PC-9 (cell line): ENCODE data around the gene HIVEP2. TPM values are rescaled to one million over a fixed set of nuclear protein-coding genes. Genes with fewer than 3 reads are reported as not detected.

Experiments used
- BruUV-seq: library from RNA; stranded (reverse); fragments of 400-500 nt; replicated peaks from 2 replicates; lab custom pipeline; 2021; lab: Mats Ljungman, UMichigan
- CTCF ChIA-PET: fragments of 300-600 bp; sonication (Branson Sonifier 250); formaldehyde crosslinking; loops from one replicate; lab custom pipeline; 2022; ENCODE audit warnings: antibody characterized with exemption; lab: Charles Lee
- POLR2A ChIA-PET: fragments of 300-600 bp; sonication (Branson Sonifier 250); formaldehyde crosslinking; loops from one replicate; lab custom pipeline; 2022; ENCODE audit warnings: antibody characterized with exemption; ENCODE audit not compliant: unreplicated experiment; lab: Charles Lee
- DNase-seq, 2 experiments: peaks; one replicate each; pipeline versions ENCODE4 v3.0.0 to v3.0.0-alpha.2; 2015 to 2022; ENCODE audit warnings: mixed read lengths in 1 of 2
- H2AFZ ChIP-seq: fragments of 200-600 bp; sonication (generic); 2 replicates; pipeline ENCODE4 v1.8.1; 2017; ENCODE audit warnings: antibody characterized with exemption
- H3F3A ChIP-seq: fragments of 200-600 bp; sonication (generic); 2 replicates; pipeline ENCODE4 v1.8.1; 2017; ENCODE audit warnings: antibody characterized with exemption, mild to moderate bottlenecking, low read depth; ENCODE audit not compliant: insufficient read depth
- H3K27ac ChIP-seq: fragments of 200-600 bp; sonication (generic); 2 replicates; pipeline ENCODE4 v1.6.1; 2016; ENCODE audit warnings: mixed run types
- H3K27me3 ChIP-seq: fragments of 200-600 bp; sonication (generic); 2 replicates; pipeline ENCODE4 v1.6.1; 2016; ENCODE audit warnings: low read depth, mixed run types; ENCODE audit not compliant: insufficient read depth
- H3K36me3 ChIP-seq: fragments of 200-600 bp; sonication (generic); 2 replicates; pipeline ENCODE4 v1.6.1; 2016; ENCODE audit warnings: low read depth, mixed run types
- H3K4me1 ChIP-seq: fragments of 200-600 bp; sonication (generic); replicated peaks from 2 replicates; pipeline ENCODE4 v1.6.1; 2016; ENCODE audit warnings: mixed run types; ENCODE audit not compliant: insufficient read depth
- H3K4me2 ChIP-seq: fragments of 200-600 bp; sonication (generic); 2 replicates; pipeline ENCODE4 v1.6.1; 2017; ENCODE audit warnings: mixed run types
- H3K4me3 ChIP-seq: fragments of 200-600 bp; sonication (generic); 2 replicates; pipeline ENCODE4 v1.6.1; 2016; ENCODE audit warnings: mixed run types
- H3K79me2 ChIP-seq: fragments of 200-600 bp; sonication (generic); 2 replicates; pipeline ENCODE4 v1.6.1; 2017; ENCODE audit warnings: low read depth, mixed run types
- H3K9me2 ChIP-seq: fragments of 200-600 bp; sonication (generic); 2 replicates; pipeline ENCODE4 v1.8.1; 2017; ENCODE audit warnings: mild to moderate bottlenecking; ENCODE audit not compliant: insufficient read depth
- H3K9me3 ChIP-seq: fragments of 200-600 bp; sonication (generic); 2 replicates; pipeline ENCODE4 v1.8.1; 2016; ENCODE audit warnings: low read depth; ENCODE audit not compliant: insufficient read depth
- H4K20me1 ChIP-seq: fragments of 200-600 bp; sonication (generic); 2 replicates; pipeline ENCODE4 v1.8.1; 2017; ENCODE audit not compliant: insufficient read depth
- CTCF ChIP-seq: fragments of 200-600 bp; sonication (generic); conservative IDR thresholded peaks from 2 replicates; pipeline ENCODE4 v1.6.1; 2017; ENCODE audit warnings: mixed run types, antibody characterized with exemption, mild to moderate bottlenecking, moderate library complexity
- EZH2 ChIP-seq: fragments of 200-600 bp; sonication (generic); IDR thresholded peaks from 2 replicates; pipeline ENCODE4 v1.8.0; 2017; ENCODE audit warnings: antibody characterized with exemption, low read depth
- intact Hi-C: fragments of 100-400 bp; cut with micrococcal nuclease; formaldehyde crosslinking; loops from one replicate; pipeline ENCODE4 v1.10.0; 2022; ENCODE audit not compliant: unreplicated experiment
- total RNA-seq: library from RNA; stranded (reverse); gene quantifications from 2 replicates; pipeline ENCODE4 v1.2.3, GENCODE V29; 2021

The HIVEP2 gene
- total RNA-seq, 1 experiment from 2014 or later, result 10.3 TPM

- no peak overlapping the region for H2AFZ ChIP-seq
- H3K27ac ChIP-seq, result no peak overlapping the region
- peaks cover 57% of the 10 kb centered on the region for H3K4me1 ChIP-seq
- H4K20me1 ChIP-seq, result no peaks in the 10 kb centered on the region
- H3K4me3 ChIP-seq, result no peak overlapping the region
- H3F3A ChIP-seq, result peaks cover 38% of the 10 kb centered on the region; the same call in 1 of the 2 replicates
- H3K79me2 ChIP-seq, result no peaks in the 10 kb centered on the region
- ChIA-PET POLR2A (no interaction called here), CTCF (no interaction called here)
- no peaks in the 10 kb centered on the region for H3K9me2 ChIP-seq
- no peaks in the 10 kb centered on the region for H3K36me3 ChIP-seq
- H3K9me3 ChIP-seq, result no peaks in the 10 kb centered on the region
- no TSS peak for BruUV-seq
- no peak overlapping the region for H3K4me2 ChIP-seq
- TF ChIP-seq CTCF (no peak), EZH2 (no peak)
- DNase-seq, result no peak
- H3K27me3 ChIP-seq, result no peaks in the 10 kb centered on the region
- intact Hi-C loops, result no loop called here
Measured at GRCh38 chr6:142731611-142732010, 213.4 kb downstream of the HIVEP2 start.

GRCh38 chr6:142729618-142730017, 215.4 kb downstream of the HIVEP2 start:
- Histone ChIP-seq H3F3A (peaks cover 21% of the 10 kb centered on the region; the same call in 1 of the 2 replicates), H3K4me1 (peaks cover 49% of the 10 kb centered on the region), H3K79me2 (no peaks in the 10 kb centered on the region), H3K27me3 (no peaks in the 10 kb centered on the region), H3K4me3 (no peak overlapping the region), H4K20me1 (no peaks in the 10 kb centered on the region), H3K27ac (0 out of 2 replicates have a peak overlapping the region, but pooled peaks have one; percentile 37), H2AFZ (no peak overlapping the region), H3K36me3 (no peaks in the 10 kb centered on the region), H3K9me2 (no peaks in the 10 kb centered on the region), H3K4me2 (no peak overlapping the region), H3K9me3 (no peaks in the 10 kb centered on the region)
- POLR2A ChIA-PET, result interaction anchor here (0.7 kb wide), 1 partner anchor 152 kb away, joined by 4 read pairs; no protein-coding TSS in a partner anchor
- CTCF ChIA-PET, result no interaction called here
- no TSS peak for BruUV-seq
- intact Hi-C loops, result no loop called here
- TF ChIP-seq EZH2, result no peak
- TF ChIP-seq CTCF, result no peak
- DNase-seq, result no peak

DNA sequence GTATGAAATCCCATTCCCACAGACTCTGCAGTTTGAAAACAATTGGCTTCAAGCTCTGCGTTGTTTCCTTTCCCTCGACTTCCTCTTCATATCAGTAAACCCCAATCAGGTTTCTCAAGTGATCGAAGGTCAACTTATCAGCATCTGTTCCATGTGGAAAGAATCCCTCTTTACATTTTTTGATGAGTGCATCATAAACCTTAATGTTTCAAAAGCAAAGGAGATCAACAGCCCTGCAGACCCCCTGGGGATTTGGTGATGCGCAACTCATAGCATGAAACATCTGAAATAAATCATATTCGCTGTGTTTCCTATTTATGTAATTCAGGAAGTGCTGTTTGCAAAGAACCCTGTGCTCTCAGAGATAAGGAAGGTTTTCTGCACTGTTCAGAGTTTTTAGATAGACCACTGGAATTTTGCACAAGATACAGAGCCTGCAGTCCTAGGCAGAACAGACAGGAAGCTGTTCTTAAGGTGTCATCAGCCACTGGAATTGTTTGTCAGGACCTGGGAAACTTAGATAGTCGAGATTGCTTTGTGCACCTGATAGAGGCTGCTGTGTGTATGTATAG, 216.0 kb downstream of the HIVEP2 start:
- H3K79me2 ChIP-seq, result no peaks in the 10 kb centered on the region
- H3K4me3 ChIP-seq, result no peak overlapping the region
- H4K20me1 ChIP-seq, result no peaks in the 10 kb centered on the region
- intact Hi-C loops, result no loop called here
- BruUV-seq, result no TSS peak
- H3K36me3 ChIP-seq, result no peaks in the 10 kb centered on the region
- peaks cover 18% of the 10 kb centered on the region; the same call in 1 of the 2 replicates for H3F3A ChIP-seq
- peak overlapping the region; percentile 37 for H3K27ac ChIP-seq
- H3K4me1 ChIP-seq, result peaks cover 43% of the 10 kb centered on the region
- no peak for TF ChIP-seq EZH2
- peak overlapping the region; percentile 70 for H3K4me2 ChIP-seq
- POLR2A ChIA-PET, result no interaction called here
- no peaks in the 10 kb centered on the region for H3K9me3 ChIP-seq
- H2AFZ ChIP-seq, result no peak overlapping the region
- H3K27me3 ChIP-seq, result no peaks in the 10 kb centered on the region
- CTCF ChIA-PET, result no interaction called here
- H3K9me2 ChIP-seq, result no peaks in the 10 kb centered on the region
- peak in 1 of 2 experiments; percentile 85 for DNase-seq

DNA sequence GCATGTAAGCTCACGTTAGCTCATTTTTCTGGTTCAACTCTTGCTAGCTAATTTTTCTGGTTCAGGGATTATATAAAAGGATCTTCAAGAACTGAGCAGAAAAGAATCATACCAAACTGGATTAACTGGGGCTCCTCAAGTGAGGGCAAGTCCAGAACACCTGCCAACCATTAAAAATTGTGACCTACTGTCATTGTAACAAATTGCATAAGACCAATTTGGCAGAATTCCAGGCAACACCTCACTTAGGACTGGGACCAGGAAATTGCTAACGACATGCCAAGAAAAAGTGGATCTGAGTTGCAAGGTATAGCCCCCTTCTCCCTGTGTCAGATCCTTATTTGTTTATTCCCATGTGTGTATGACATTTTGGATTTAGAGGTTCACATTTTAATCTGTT, 216.6 kb downstream of the HIVEP2 start:
- no peaks in the 10 kb centered on the region for H3K36me3 ChIP-seq
- POLR2A ChIA-PET, result no interaction called here
- CTCF ChIA-PET, result no interaction called here
- no TSS peak for BruUV-seq
- peak overlapping the region; percentile 70 for H3K4me2 ChIP-seq
- DNase-seq, result peak; percentile 33 to 88
- peaks cover 42% of the 10 kb centered on the region for H3K4me1 ChIP-seq
- H4K20me1 ChIP-seq, result no peaks in the 10 kb centered on the region
- no peaks in the 10 kb centered on the region for H3K9me3 ChIP-seq
- intact Hi-C loops, result no loop called here
- peak overlapping the region; percentile 37 for H3K27ac ChIP-seq
- H3K9me2 ChIP-seq, result no peaks in the 10 kb centered on the region
- TF ChIP-seq CTCF (no peak), EZH2 (no peak)
- H3K4me3 ChIP-seq, result no peak overlapping the region
- peaks cover 18% of the 10 kb centered on the region; the same call in 1 of the 2 replicates for H3F3A ChIP-seq
- H2AFZ ChIP-seq, result no peak overlapping the region
- no peaks in the 10 kb centered on the region for H3K27me3 ChIP-seq
- H3K79me2 ChIP-seq, result no peaks in the 10 kb centered on the region
